GM18498 (cell line): ENCODE data around the gene MRPL48.

Source experiments
- ATAC-seq: cut with Tn5 transposase; IDR thresholded peaks from one replicate; pipeline ENCODE4 v1.9.1; 2021; ENCODE audit warnings: mild to moderate bottlenecking, moderate library complexity; ENCODE audit not compliant: unreplicated experiment

Gene MRPL48

GRCh38 chr11:73883856-73884255 lies 96.2 kb downstream of the MRPL48 start:
- ATAC-seq: no peak

- no peak for ATAC-seq
These were observed 100.6 kb downstream of the MRPL48 start for GRCh38 chr11:73888244-73888643.

GRCh38 chr11:73889019-73889418 lies 101.3 kb downstream of the MRPL48 start:
- ATAC-seq: no peak

GRCh38 chr11:73889536-73889935 lies 101.9 kb downstream of the MRPL48 start:
- no peak for ATAC-seq

GRCh38 chr11:73893041-73893440 lies 105.4 kb downstream of the MRPL48 start:
- ATAC-seq: no peak

GRCh38 chr11:73894725-73895335 lies 107.2 kb downstream of the MRPL48 start:
- no peak for ATAC-seq

GRCh38 chr11:73902303-73902702 lies 114.6 kb downstream of the MRPL48 start:
- ATAC-seq: no peak

- no peak for ATAC-seq
These were observed 119.5 kb downstream of the MRPL48 start for GRCh38 chr11:73907191-73907590.

GRCh38 chr11:73912026-73912425 lies 124.4 kb downstream of the MRPL48 start:
- ATAC-seq: no peak

- no peak for ATAC-seq
These were observed 125.8 kb downstream of the MRPL48 start for GRCh38 chr11:73913472-73913871.

- ATAC-seq: no peak
These were observed 126.6 kb downstream of the MRPL48 start for GRCh38 chr11:73914284-73914683.
